WERI-Rb-1 (cell line): ENCODE data around the gene CCL3.

ENCODE experiments used
- DNase-seq: peaks from one replicate; pipeline ENCODE4 v3.0.0-alpha.2; 2020
- H3K27ac ChIP-seq: fragments of 250-450 bp; sonication (Bioruptor Pico); 2 replicates; pipeline ENCODE4 v1.5.1; 2020; ENCODE audit warnings: mild to moderate bottlenecking, moderate library complexity
- H3K27me3 ChIP-seq: fragments of 250-450 bp; sonication (Bioruptor Pico); 2 replicates; pipeline ENCODE4 v1.5.1; 2021; ENCODE audit warnings: mild to moderate bottlenecking, low read depth, moderate library complexity; ENCODE audit not compliant: insufficient read depth, severe bottlenecking
- H3K36me3 ChIP-seq: fragments of 250-450 bp; sonication (Bioruptor Pico); 2 replicates; pipeline ENCODE4 v1.5.1; 2020; ENCODE audit warnings: mild to moderate bottlenecking, moderate library complexity
- H3K4me3 ChIP-seq: 2 replicates; pipeline ENCODE4 v1.5.1; 2011; ENCODE audit warnings: low read depth, mild to moderate bottlenecking, control low read depth, low read length
- H3K9me3 ChIP-seq: fragments of 250-450 bp; sonication (Bioruptor Pico); 2 replicates; pipeline ENCODE4 v1.5.1; 2021; ENCODE audit warnings: mild to moderate bottlenecking, moderate library complexity; ENCODE audit not compliant: severe bottlenecking
- CTCF ChIP-seq: IDR thresholded peaks from 2 replicates; pipeline ENCODE4 v1.5.1; 2011; ENCODE audit warnings: low read depth, mild to moderate bottlenecking, control low read depth, inconsistent platforms, low read length

Gene CCL3

GRCh38 chr17:36055921-36056520, 33.9 kb downstream of the CCL3 start:
- H3K9me3 ChIP-seq: no peaks in the 10 kb centered on the region
- no peak overlapping the region for H3K4me3 ChIP-seq
- no peak overlapping the region for H3K27ac ChIP-seq
- TF ChIP-seq CTCF: no peak
- no peaks in the 10 kb centered on the region for H3K36me3 ChIP-seq
- no peaks in the 10 kb centered on the region for H3K27me3 ChIP-seq
- no peak for DNase-seq

- no peak for DNase-seq
- Histone ChIP-seq H3K27ac (no peak overlapping the region), H3K36me3 (no peaks in the 10 kb centered on the region), H3K27me3 (no peaks in the 10 kb centered on the region), H3K4me3 (no peak overlapping the region), H3K9me3 (no peaks in the 10 kb centered on the region)
- no peak for TF ChIP-seq CTCF
Measured at GRCh38 chr17:36055171-36055570, 34.8 kb downstream of the CCL3 start.

GRCh38 chr17:36049643-36050042, 40.3 kb downstream of the CCL3 start:
- no peaks in the 10 kb centered on the region for H3K27me3 ChIP-seq
- H3K27ac ChIP-seq: no peak overlapping the region
- H3K9me3 ChIP-seq: peaks cover 14% of the 10 kb centered on the region
- no peak overlapping the region for H3K4me3 ChIP-seq
- no peak for DNase-seq
- no peak for TF ChIP-seq CTCF
- H3K36me3 ChIP-seq: no peaks in the 10 kb centered on the region

GRCh38 chr17:36048066-36048465, 41.9 kb downstream of the CCL3 start:
- TF ChIP-seq CTCF: no peak
- no peak overlapping the region for H3K27ac ChIP-seq
- H3K4me3 ChIP-seq: no peak overlapping the region
- H3K36me3 ChIP-seq: no peaks in the 10 kb centered on the region
- H3K9me3 ChIP-seq: peaks cover 14% of the 10 kb centered on the region
- no peak for DNase-seq
- no peaks in the 10 kb centered on the region for H3K27me3 ChIP-seq
